PC-9 (cell line): ENCODE measurements around the gene ARMH4.

Experiments used
- CTCF ChIP-seq: fragments of 200-600 bp; sonication (generic); conservative IDR thresholded peaks from 2 replicates; pipeline ENCODE4 v1.6.1; 2017; ENCODE audit warnings: mixed run types, antibody characterized with exemption, mild to moderate bottlenecking, moderate library complexity
- EZH2 ChIP-seq: fragments of 200-600 bp; sonication (generic); IDR thresholded peaks from 2 replicates; pipeline ENCODE4 v1.8.0; 2017; ENCODE audit warnings: antibody characterized with exemption, low read depth

GRCh38 chr14:57987051-57987450, 165.0 kb downstream of the ARMH4 start:
- TF ChIP-seq CTCF, result no peak
- TF ChIP-seq EZH2, result no peak
